Cardiac muscle cell (in vitro differentiated cells and primary cell): ENCODE data around the gene KLF6. TPM values are rescaled to one million over a fixed set of nuclear protein-coding genes. Genes with fewer than 3 reads are reported as not detected.

Source experiments
- DNase-seq, 2 donors: peaks; one replicate each; pipeline versions ENCODE4 v3.0.0 to v3.0.0-alpha.2; 2010 to 2017; ENCODE audit warnings: low read depth in 1 of 2, low spot score in 1 of 2
- H3K27ac ChIP-seq: fragments of 200-600 bp; sonication (generic); 2 replicates; pipeline ENCODE4 v1.5.1; 2016
- H3K27me3 ChIP-seq: fragments of 200-600 bp; sonication (generic); 2 replicates; pipeline ENCODE4 v1.6.0; 2016; ENCODE audit warnings: control low read depth
- H3K36me3 ChIP-seq: fragments of 200-600 bp; sonication (generic); 2 replicates; pipeline ENCODE4 v1.5.1; 2016; ENCODE audit warnings: control low read depth
- H3K4me1 ChIP-seq: fragments of 200-600 bp; sonication (generic); 2 replicates; pipeline ENCODE4 v1.8.1; 2017; ENCODE audit warnings: low read depth, mild to moderate bottlenecking, mixed run types
- H3K4me3 ChIP-seq: fragments of 200-600 bp; sonication (generic); 2 replicates; pipeline ENCODE4 v1.5.1; 2016; ENCODE audit warnings: mild to moderate bottlenecking
- H3K9me3 ChIP-seq: fragments of 200-600 bp; sonication (generic); 2 replicates; pipeline ENCODE4 v1.5.1; 2017; ENCODE audit warnings: low read depth, mild to moderate bottlenecking, control low read depth
- polyA plus RNA-seq: library from polyadenylated mRNA; unstranded; fragments of >200 nt; fragmentation: Nextera tagmentation; extraction: Ambion mirVana; gene quantifications from 2 replicates; pipeline ENCODE4 v1.2.1, GENCODE V29; 2016
- total RNA-seq: library from RNA; depleted of rRNA; stranded (reverse); fragments of >200 nt; gene quantifications from 2 replicates; pipeline ENCODE4 v1.2.3, GENCODE V29; 2016
- TF ChIP-seq, protein P1 (sequence below): IDR thresholded peaks from 2 replicates; pipeline ENCODE4 v1.5.1; 2012; ENCODE audit warnings: low read depth, mild to moderate bottlenecking, low read length

KLF6 gene
- total and polyA plus RNA-seq, 2 experiments from 2014 or later: 8.4 to 40.3 TPM

- peaks cover 18% of the 10 kb centered on the region for H3K36me3 ChIP-seq
- H3K27me3 ChIP-seq: peaks cover 18% of the 10 kb centered on the region
- TF ChIP-seq, protein P1, sequence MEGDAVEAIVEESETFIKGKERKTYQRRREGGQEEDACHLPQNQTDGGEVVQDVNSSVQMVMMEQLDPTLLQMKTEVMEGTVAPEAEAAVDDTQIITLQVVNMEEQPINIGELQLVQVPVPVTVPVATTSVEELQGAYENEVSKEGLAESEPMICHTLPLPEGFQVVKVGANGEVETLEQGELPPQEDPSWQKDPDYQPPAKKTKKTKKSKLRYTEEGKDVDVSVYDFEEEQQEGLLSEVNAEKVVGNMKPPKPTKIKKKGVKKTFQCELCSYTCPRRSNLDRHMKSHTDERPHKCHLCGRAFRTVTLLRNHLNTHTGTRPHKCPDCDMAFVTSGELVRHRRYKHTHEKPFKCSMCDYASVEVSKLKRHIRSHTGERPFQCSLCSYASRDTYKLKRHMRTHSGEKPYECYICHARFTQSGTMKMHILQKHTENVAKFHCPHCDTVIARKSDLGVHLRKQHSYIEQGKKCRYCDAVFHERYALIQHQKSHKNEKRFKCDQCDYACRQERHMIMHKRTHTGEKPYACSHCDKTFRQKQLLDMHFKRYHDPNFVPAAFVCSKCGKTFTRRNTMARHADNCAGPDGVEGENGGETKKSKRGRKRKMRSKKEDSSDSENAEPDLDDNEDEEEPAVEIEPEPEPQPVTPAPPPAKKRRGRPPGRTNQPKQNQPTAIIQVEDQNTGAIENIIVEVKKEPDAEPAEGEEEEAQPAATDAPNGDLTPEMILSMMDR: no peak
- peaks cover 8% of the 10 kb centered on the region for H3K4me1 ChIP-seq
- DNase-seq: peak in 1 of 2 donors; percentile 27
- no peak overlapping the region for H3K27ac ChIP-seq
- no peak overlapping the region for H3K4me3 ChIP-seq
- H3K9me3 ChIP-seq: no peaks in the 10 kb centered on the region
These were observed 6.3 kb downstream of the KLF6 start for GRCh38 chr10:3778692-3779157.

- TF ChIP-seq, protein P1: no peak
- Histone ChIP-seq H3K4me1 (peaks cover 8% of the 10 kb centered on the region), H3K27me3 (peaks cover 22% of the 10 kb centered on the region), H3K27ac (no peak overlapping the region), H3K9me3 (no peaks in the 10 kb centered on the region), H3K4me3 (no peak overlapping the region), H3K36me3 (peaks cover 18% of the 10 kb centered on the region)
- DNase-seq: peak in 1 of 2 donors; percentile 25
These were observed 6.9 kb downstream of the KLF6 start for GRCh38 chr10:3777981-3778691.

DNA sequence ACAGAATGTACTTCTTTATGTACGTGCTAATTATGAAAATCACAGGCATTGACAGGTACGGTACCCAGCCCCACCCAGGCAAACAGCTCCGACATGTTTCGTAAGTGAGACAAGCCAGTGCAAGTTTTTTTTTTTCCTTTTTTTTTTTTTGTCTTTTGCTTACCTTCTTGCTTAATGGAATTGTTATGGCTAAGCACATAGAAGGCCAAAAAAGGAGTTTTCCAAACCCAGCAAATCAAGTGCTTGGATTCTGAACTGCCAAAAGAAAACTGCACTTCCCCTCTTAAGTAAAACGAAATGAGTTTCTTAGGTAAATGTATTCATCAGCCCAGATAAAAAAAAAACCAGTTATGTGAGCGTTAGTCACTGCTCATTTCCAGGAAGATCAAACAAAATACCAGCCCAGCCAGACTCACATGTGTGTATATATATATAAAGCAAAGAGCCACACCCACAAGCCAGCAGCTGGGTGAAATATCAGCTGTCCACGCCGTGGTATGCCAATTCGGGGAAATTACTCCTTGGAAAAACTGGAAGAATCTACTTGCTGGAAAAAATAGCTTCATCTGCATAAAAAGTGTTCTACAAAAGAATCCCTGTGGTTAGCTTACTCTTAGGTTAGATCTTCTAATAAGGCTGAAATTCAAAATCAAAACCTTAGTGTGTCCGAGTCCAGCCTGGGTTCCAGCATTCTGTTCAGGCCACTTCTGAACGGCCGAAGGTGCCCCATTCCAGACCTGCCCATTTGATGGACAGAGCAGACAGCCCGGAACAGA lies 8.0 kb downstream of the KLF6 start:
- Histone ChIP-seq H3K27ac (no peak overlapping the region), H3K27me3 (peaks cover 22% of the 10 kb centered on the region), H3K9me3 (no peaks in the 10 kb centered on the region), H3K36me3 (peaks cover 18% of the 10 kb centered on the region), H3K4me3 (no peak overlapping the region), H3K4me1 (peaks cover 8% of the 10 kb centered on the region)
- peak in 1 of 2 donors; percentile 93 for DNase-seq
- TF ChIP-seq, protein P1: no peak

DNA sequence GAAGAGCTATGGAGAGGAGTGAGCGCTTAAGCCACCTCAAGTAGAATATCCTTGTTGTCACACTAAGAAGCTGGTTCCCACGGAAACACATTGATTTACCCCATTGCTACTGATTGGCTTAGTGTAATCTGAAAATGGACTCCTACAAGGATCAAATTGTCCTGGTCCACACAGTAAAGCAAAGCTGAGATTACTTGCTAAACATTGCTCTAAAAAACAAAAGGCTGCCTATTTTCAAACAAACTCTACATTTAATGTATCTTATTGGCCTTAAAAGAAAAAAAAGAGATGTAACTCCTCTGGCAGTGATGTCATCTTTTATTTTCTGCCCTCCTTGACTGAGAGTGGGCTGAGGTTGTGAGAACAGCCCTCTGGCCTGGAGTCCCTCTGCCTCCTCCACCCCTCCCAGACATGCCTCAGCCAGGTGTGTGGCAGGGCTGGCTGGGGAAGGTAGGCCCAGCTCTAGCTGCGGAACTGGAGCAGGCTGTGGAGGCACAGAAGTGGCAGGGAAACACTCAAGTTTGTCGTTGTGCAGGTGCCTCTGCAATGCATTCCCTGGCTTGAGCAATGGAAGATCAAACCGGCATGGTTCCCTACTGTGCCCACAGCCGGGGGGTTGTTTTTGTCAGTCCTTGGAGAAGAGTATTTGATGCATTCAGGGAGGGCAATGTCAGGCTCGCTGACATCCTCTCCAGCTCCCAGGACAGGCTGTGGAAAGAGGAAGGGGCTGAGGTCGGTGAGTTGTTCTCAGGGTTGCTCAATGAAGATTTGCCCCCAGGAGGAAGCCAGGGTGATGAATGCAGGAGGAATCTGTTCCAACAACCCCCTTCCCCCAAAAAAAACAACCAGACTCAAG lies 9.1 kb downstream of the KLF6 start:
- H3K4me1 ChIP-seq: peaks cover 5% of the 10 kb centered on the region
- H3K36me3 ChIP-seq: peaks cover 18% of the 10 kb centered on the region
- no peak overlapping the region for H3K27ac ChIP-seq
- peaks cover 22% of the 10 kb centered on the region for H3K27me3 ChIP-seq
- no peaks in the 10 kb centered on the region for H3K9me3 ChIP-seq
- TF ChIP-seq, protein P1: no peak
- peak in 1 of 2 donors; percentile 71 for DNase-seq
- no peak overlapping the region for H3K4me3 ChIP-seq
